ENCODE measurements around the gene ZBTB20.

DNA sequence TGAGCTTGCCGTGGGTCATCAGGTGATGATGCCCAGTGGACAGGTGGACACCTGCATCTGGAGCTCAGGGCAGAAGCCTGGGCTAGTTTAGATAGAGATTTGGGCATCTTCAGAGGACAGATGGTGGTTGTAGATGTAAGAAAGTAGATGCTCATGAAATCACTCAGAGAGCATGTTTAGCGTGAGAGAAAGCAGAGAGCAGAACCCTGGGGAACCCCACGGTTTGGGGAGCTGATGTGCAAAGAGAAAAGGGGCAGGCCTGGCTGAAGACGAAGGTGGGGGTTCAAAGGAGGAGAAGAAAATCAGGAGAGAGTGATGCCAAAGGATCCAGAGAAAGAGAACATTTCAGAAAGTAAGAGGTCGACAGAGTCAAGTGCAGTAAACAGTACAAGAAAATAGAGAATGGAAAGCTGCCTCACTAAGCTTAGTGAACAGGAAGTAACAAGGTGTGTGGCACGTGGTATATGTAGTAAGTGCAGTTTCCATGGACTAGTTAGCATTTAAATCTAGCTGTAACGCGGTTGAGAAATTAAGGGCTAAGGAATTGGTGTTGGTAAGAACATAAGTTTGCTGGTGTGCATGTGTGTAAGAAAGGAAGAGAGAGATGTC, 839.8 kb downstream of the ZBTB20 start:
- TF ChIP-seq CTCF (IDR thresholded peaks at IDR 0.05; ENCODE audit: low read depth, low read length, poor library complexity, severe bottlenecking) (no peak), EZH2phosphoT487 (IDR thresholded peaks at IDR 0.05; ENCODE audit: borderline replicate concordance, low read length) (no peak)
